HG03442 (cell line): ENCODE results near the gene GDPD5.

ENCODE experiments used
- ATAC-seq: cut with Tn5 transposase; IDR thresholded peaks from one replicate; pipeline ENCODE4 v1.9.1; 2021; ENCODE audit warnings: mild to moderate bottlenecking, moderate library complexity; ENCODE audit not compliant: unreplicated experiment

The GDPD5 gene

GRCh38 chr11:75450236-75450635 is 75.5 kb downstream of the GDPD5 start:
- no peak for ATAC-seq

- no peak for ATAC-seq
These were observed 76.0 kb downstream of the GDPD5 start for GRCh38 chr11:75449776-75450175.

GRCh38 chr11:75449271-75449670 is 76.5 kb downstream of the GDPD5 start:
- no peak for ATAC-seq

- ATAC-seq: no peak
These were observed 78.3 kb downstream of the GDPD5 start for GRCh38 chr11:75447415-75447814.

GRCh38 chr11:75445315-75445953 is 80.3 kb downstream of the GDPD5 start:
- peak; percentile 54 for ATAC-seq

- ATAC-seq: no peak
These were observed 82.7 kb downstream of the GDPD5 start for GRCh38 chr11:75443043-75443442.

GRCh38 chr11:75442161-75442885 is 83.4 kb downstream of the GDPD5 start:
- no peak for ATAC-seq

- no peak for ATAC-seq
These were observed 84.0 kb downstream of the GDPD5 start for GRCh38 chr11:75441804-75442132.

GRCh38 chr11:75440960-75441803 is 84.6 kb downstream of the GDPD5 start:
- ATAC-seq: no peak

- ATAC-seq: no peak
These were observed 86.1 kb downstream of the GDPD5 start for GRCh38 chr11:75439495-75440120.

GRCh38 chr11:75439026-75439425 is 86.7 kb downstream of the GDPD5 start:
- ATAC-seq: no peak

GRCh38 chr11:75437966-75438659 is 87.6 kb downstream of the GDPD5 start:
- ATAC-seq: no peak

- no peak for ATAC-seq
These were observed 88.9 kb downstream of the GDPD5 start for GRCh38 chr11:75436806-75437205.

- no peak for ATAC-seq
These were observed 90.2 kb downstream of the GDPD5 start for GRCh38 chr11:75435571-75435925.

- ATAC-seq: no peak
These were observed 90.7 kb downstream of the GDPD5 start for GRCh38 chr11:75434886-75435570.

GRCh38 chr11:75434051-75434450 is 91.7 kb downstream of the GDPD5 start:
- ATAC-seq: no peak

GRCh38 chr11:75433443-75433842 is 92.3 kb downstream of the GDPD5 start:
- no peak for ATAC-seq

- no peak for ATAC-seq
These were observed 92.8 kb downstream of the GDPD5 start, which contains the start of gene KLHL35 for GRCh38 chr11:75432911-75433321. Gene KLHL35 (minus strand): TSS chr11:75433203. CDS start chr11:75430629, 2,574 bp downstream.

- no peak for ATAC-seq
These were observed 93.9 kb downstream of the GDPD5 start for GRCh38 chr11:75431533-75432525.
